GM23248 (cell line): ENCODE results near the gene PCSK9. TPM values are rescaled to one million over a fixed set of nuclear protein-coding genes. Genes with fewer than 3 reads are reported as not detected.
A peak's percentile ranks its signal among the peaks of the same experiment; 100 is the strongest.

Source experiments
- DNase-seq: peaks from one replicate; pipeline ENCODE4 v3.0.0-alpha.2; 2015
- H2AFZ ChIP-seq: fragments of 200-600 bp; sonication (generic); 2 replicates; pipeline ENCODE4 v1.6.1; 2016; ENCODE audit warnings: antibody characterized with exemption
- H3F3A ChIP-seq: fragments of 200-600 bp; sonication (generic); 2 replicates; pipeline ENCODE4 v1.6.1; 2016; ENCODE audit warnings: mild to moderate bottlenecking, antibody characterized with exemption, mixed run types; ENCODE audit not compliant: insufficient read depth
- H3K27ac ChIP-seq: fragments of 200-600 bp; sonication (generic); 2 replicates; pipeline ENCODE4 v1.5.1; 2016; ENCODE audit warnings: mild to moderate bottlenecking
- H3K27me3 ChIP-seq: fragments of 200-600 bp; sonication (generic); replicated peaks from 2 replicates; pipeline ENCODE4 v1.6.1; 2016; ENCODE audit warnings: mild to moderate bottlenecking; ENCODE audit not compliant: insufficient read depth
- H3K36me3 ChIP-seq: fragments of 200-600 bp; sonication (generic); 2 replicates; pipeline ENCODE4 v1.6.1; 2016; ENCODE audit warnings: low read depth, mild to moderate bottlenecking
- H3K4me1 ChIP-seq: fragments of 200-600 bp; sonication (generic); 2 replicates; pipeline ENCODE4 v1.6.1; 2016; ENCODE audit warnings: mild to moderate bottlenecking; ENCODE audit not compliant: insufficient read depth
- H3K4me2 ChIP-seq: fragments of 200-600 bp; sonication (generic); one replicate; pipeline ENCODE4 v1.6.1; 2016; ENCODE audit warnings: mild to moderate bottlenecking; ENCODE audit not compliant: unreplicated experiment
- H3K4me3 ChIP-seq: fragments of 200-600 bp; sonication (generic); 2 replicates; pipeline ENCODE4 v1.5.1; 2016; ENCODE audit warnings: mild to moderate bottlenecking
- H3K79me2 ChIP-seq: fragments of 200-600 bp; sonication (generic); 2 replicates; pipeline ENCODE4 v1.6.1; 2016; ENCODE audit warnings: mild to moderate bottlenecking; ENCODE audit not compliant: insufficient read depth
- H3K9ac ChIP-seq: fragments of 200-600 bp; sonication (generic); 2 replicates; pipeline ENCODE4 v1.6.1; 2016; ENCODE audit warnings: mild to moderate bottlenecking
- H3K9me2 ChIP-seq: fragments of 200-600 bp; sonication (generic); 2 replicates; pipeline ENCODE4 v1.6.1; 2016; ENCODE audit warnings: mixed run types, mild to moderate bottlenecking, moderate library complexity; ENCODE audit not compliant: insufficient read depth
- H3K9me3 ChIP-seq: fragments of 200-600 bp; sonication (generic); one replicate; pipeline ENCODE4 v1.6.1; 2017; ENCODE audit warnings: low read depth
- H4K20me1 ChIP-seq: fragments of 200-600 bp; sonication (generic); 2 replicates; pipeline ENCODE4 v1.6.0; 2016; ENCODE audit not compliant: insufficient read depth
- EZH2 ChIP-seq: fragments of 200-600 bp; sonication (generic); IDR thresholded peaks from 2 replicates; pipeline ENCODE4 v1.6.1; 2018; ENCODE audit warnings: antibody characterized with exemption, mild to moderate bottlenecking; ENCODE audit not compliant: insufficient read depth, poor library complexity, severe bottlenecking
- EZH2phosphoT487 ChIP-seq: fragments of 200-600 bp; sonication (generic); IDR thresholded peaks from 2 replicates; pipeline ENCODE4 v1.6.1; 2018; ENCODE audit warnings: antibody characterized with exemption, moderate library complexity, mild to moderate bottlenecking, low read depth; ENCODE audit not compliant: insufficient read depth
- WGBS, 2 experiments: methylation state at CpG; one replicate each; pipeline ENCODE4 v1.1.6; 2015 to 2017; ENCODE audit warnings: low lambda C conversion rate in 2 of 2, low coverage in 1 of 2; ENCODE audit errors: missing lambda C conversion rate in 2 of 2; 5-methylcytosine and 5-hydroxymethylcytosine counted together
- in situ Hi-C: fragments of 300-500 bp; cut with MboI; formaldehyde crosslinking; loops from 2 replicates; pipeline ENCODE4 v1.15.0; 2020
- polyA plus RNA-seq: library from polyadenylated mRNA; unstranded; fragments of >200 nt; fragmentation: Nextera tagmentation; extraction: Ambion mirVana; gene quantifications from 2 replicates; pipeline ENCODE4 v1.2.1, GENCODE V29; 2016
- total RNA-seq: library from RNA; depleted of rRNA; stranded (reverse); fragments of >200 nt; shearing (Covaris generic); gene quantifications from 2 replicates; pipeline ENCODE4 v1.2.3, GENCODE V29; 2014

The PCSK9 gene
- total and polyA plus RNA-seq, 2 experiments from 2014 or later, result 0.11 to 0.16 TPM

- Histone ChIP-seq H3F3A (peaks cover 14% of the 10 kb centered on the region), H3K9me2 (no peaks in the 10 kb centered on the region), H3K4me1 (peaks cover 14% of the 10 kb centered on the region), H3K36me3 (no peaks in the 10 kb centered on the region), H3K9me3 (no peaks in the 10 kb centered on the region), H3K27ac (no peak overlapping the region), H3K4me2 (no peak overlapping the region), H3K9ac (no peak overlapping the region), H2AFZ (no peak overlapping the region), H3K79me2 (no peaks in the 10 kb centered on the region), H3K27me3 (no peaks in the 10 kb centered on the region), H4K20me1 (no peaks in the 10 kb centered on the region), H3K4me3 (no peak overlapping the region)
- in situ Hi-C loops, result no loop called here
- DNase-seq, result peak; percentile 73
- WGBS, 2 experiments, result 79 to 84% methylated on average over 14 of the region's 14 CpGs
- no peak for TF ChIP-seq EZH2phosphoT487
- no peak for TF ChIP-seq EZH2
Measured at GRCh38 chr1:55060133-55060999, 21.0 kb downstream of the PCSK9 start.

GRCh38 chr1:55061000-55061705, 21.8 kb downstream of the PCSK9 start:
- no peak overlapping the region for H2AFZ ChIP-seq
- peaks cover 22% of the 10 kb centered on the region for H3F3A ChIP-seq
- 82 to 84% methylated on average over 13 of the region's 13 CpGs for WGBS, 2 experiments
- no peaks in the 10 kb centered on the region for H3K36me3 ChIP-seq
- no peaks in the 10 kb centered on the region for H3K27me3 ChIP-seq
- no peak overlapping the region for H3K4me3 ChIP-seq
- TF ChIP-seq EZH2 (no peak), EZH2phosphoT487 (no peak)
- no peaks in the 10 kb centered on the region for H3K9me2 ChIP-seq
- no peak overlapping the region for H3K9ac ChIP-seq
- peaks cover 15% of the 10 kb centered on the region for H3K4me1 ChIP-seq
- H3K27ac ChIP-seq, result no peak overlapping the region
- in situ Hi-C loops, result no loop called here
- no peaks in the 10 kb centered on the region for H4K20me1 ChIP-seq
- no peak overlapping the region for H3K4me2 ChIP-seq
- H3K9me3 ChIP-seq, result no peaks in the 10 kb centered on the region
- DNase-seq, result no peak
- no peaks in the 10 kb centered on the region for H3K79me2 ChIP-seq

- Histone ChIP-seq H3K27me3 (no peaks in the 10 kb centered on the region), H3K79me2 (no peaks in the 10 kb centered on the region), H3K36me3 (peaks cover 2% of the 10 kb centered on the region; the same call in 1 of the 2 replicates), H3K9me2 (no peaks in the 10 kb centered on the region), H3F3A (peaks cover 23% of the 10 kb centered on the region), H3K4me1 (peaks cover 15% of the 10 kb centered on the region), H3K27ac (no peak overlapping the region), H3K4me3 (no peak overlapping the region), H2AFZ (no peak overlapping the region), H3K9me3 (no peaks in the 10 kb centered on the region), H3K4me2 (no peak overlapping the region), H4K20me1 (no peaks in the 10 kb centered on the region), H3K9ac (no peak overlapping the region)
- in situ Hi-C loops, result no loop called here
- no peak for TF ChIP-seq EZH2
- TF ChIP-seq EZH2phosphoT487, result no peak
- DNase-seq, result no peak
- WGBS, 2 experiments, result 53 to 75% methylated on average over 4 of the region's 4 CpGs
Measured at GRCh38 chr1:55061706-55062321, 22.5 kb downstream of the PCSK9 start.

- in situ Hi-C loops, result no loop called here
- Histone ChIP-seq H3K27ac (no peak overlapping the region), H3K4me1 (peaks cover 15% of the 10 kb centered on the region)
Measured at GRCh38 chr1:55062801-55063576, 23.6 kb downstream of the PCSK9 start.

More at GRCh38 chr1:55062801-55063576, 23.6 kb downstream of the PCSK9 start:
- WGBS, 2 experiments, result 86 to 91% methylated on average over 28 to 29 of the region's 29 CpGs
- Histone ChIP-seq H3K9ac (no peak overlapping the region), H3K79me2 (no peaks in the 10 kb centered on the region), H3K4me2 (no peak overlapping the region), H3K9me3 (no peaks in the 10 kb centered on the region), H3F3A (peaks cover 23% of the 10 kb centered on the region), H3K9me2 (no peaks in the 10 kb centered on the region), H4K20me1 (no peaks in the 10 kb centered on the region), H3K4me3 (no peak overlapping the region), H2AFZ (no peak overlapping the region), H3K36me3 (peaks cover 14% of the 10 kb centered on the region; the same call in 1 of the 2 replicates), H3K27me3 (no peaks in the 10 kb centered on the region)
- DNase-seq, result no peak
- TF ChIP-seq EZH2phosphoT487 (no peak), EZH2 (no peak)
